Endothelial cell (in vitro differentiated cells): ENCODE measurements around the gene SPTB. TPM values are rescaled to one million over a fixed set of nuclear protein-coding genes. Genes with fewer than 3 reads are reported as not detected.

Experiments used
- DNase-seq: peaks from one replicate; pipeline ENCODE4 v3.0.0; 2021; ENCODE audit warnings: low spot score
- H3K27ac Mint-ChIP-seq: one replicate; pipeline ENCODE4 v1.8.0; 2021; ENCODE audit warnings: mixed read lengths, inconsistent platforms; ENCODE audit not compliant: unreplicated experiment
- H3K27me3 Mint-ChIP-seq: one replicate; pipeline ENCODE4 v1.8.0; 2021; ENCODE audit warnings: mild to moderate bottlenecking, moderate library complexity, mixed read lengths, inconsistent platforms; ENCODE audit not compliant: unreplicated experiment
- H3K36me3 Mint-ChIP-seq: one replicate; pipeline ENCODE4 v1.8.0; 2021; ENCODE audit warnings: mild to moderate bottlenecking, low read depth, mixed read lengths, inconsistent platforms; ENCODE audit not compliant: unreplicated experiment
- H3K4me1 Mint-ChIP-seq: one replicate; pipeline ENCODE4 v1.8.0; 2021; ENCODE audit warnings: mild to moderate bottlenecking, mixed read lengths, inconsistent platforms; ENCODE audit not compliant: unreplicated experiment
- H3K4me3 Mint-ChIP-seq: one replicate; pipeline ENCODE4 v1.8.0; 2021; ENCODE audit warnings: mild to moderate bottlenecking, mixed read lengths, inconsistent platforms; ENCODE audit not compliant: unreplicated experiment
- H3K9me3 Mint-ChIP-seq: one replicate; pipeline ENCODE4 v1.8.0; 2021; ENCODE audit warnings: mixed read lengths, inconsistent platforms; ENCODE audit not compliant: unreplicated experiment
- CTCF ChIP-seq: fragments of 200-600 bp; sonication (generic); IDR thresholded peaks from one replicate; pipeline ENCODE4 v1.5.0; 2021; ENCODE audit warnings: antibody characterized with exemption; ENCODE audit not compliant: unreplicated experiment
- microRNA-seq: library from miRNA; unstranded; fragments of <30 nt; microRNA quantifications from one replicate; pipeline ENCODE4, GENCODE V29; 2020; ENCODE audit not compliant: unreplicated experiment
- total RNA-seq: library from RNA; stranded (reverse); fragmentation: NEBNext Ultra II Directional; extraction: Animal tissue kit (Norgen Biotek cat#: 25700); gene quantifications from one replicate; pipeline ENCODE4 v1.2.1, GENCODE V29; 2021; ENCODE audit not compliant: unreplicated experiment

SPTB gene
- total RNA-seq, 1 donor from 2014 or later, result 0.08 TPM

GRCh38 chr14:64696355-64696857 lies 183.3 kb downstream of the SPTB start:
- no peak for DNase-seq
- peaks cover 17% of the 10 kb centered on the region for H3K4me1 Mint-ChIP-seq
- no peak for TF ChIP-seq CTCF
- H3K9me3 Mint-ChIP-seq, result no peaks in the 10 kb centered on the region
- H3K27ac Mint-ChIP-seq, result no peak overlapping the region
- H3K27me3 Mint-ChIP-seq, result peaks cover 2% of the 10 kb centered on the region
- H3K36me3 Mint-ChIP-seq, result no peaks in the 10 kb centered on the region
- no peak overlapping the region for H3K4me3 Mint-ChIP-seq

Small RNA genes lying within 50 kb of the gene (microRNA-seq; reads per million reads assigned to microRNA genes)
- gene MIR7855, result not detected

Other genes with a start within 250 kb of the SPTB start
- 31.4 TPM for gene PLEKHG3, start 175.5 kb downstream of the SPTB start, total RNA-seq
- 36.2 TPM for gene CHURC1, start 34.5 kb upstream of the SPTB start, total RNA-seq
- gene GPX2, start 62.8 kb upstream of the SPTB start, total RNA-seq, result not detected
- gene RAB15, start 92.4 kb upstream of the SPTB start, total RNA-seq, result 20.9 TPM
- 16.9 TPM for gene FNTB, start 107.0 kb upstream of the SPTB start, total RNA-seq
- gene MAX, start 222.6 kb upstream of the SPTB start, total RNA-seq, result 76.1 TPM